Activated CD4-positive, CD25-positive, alpha-beta regulatory T cell treated with anti-CD3 and anti-CD28 coated beads, Interleukin-2, amount 50 U/mL, for 72 hours (primary cell): Measurements from ENCODE around the gene HSP90AB1.
"Not testable (repeated sequence)": the region's sequence is repeated elsewhere in the genome, so short reads cannot be mapped to it uniquely, and the experiment has no call there.

Experiments
- DNase-seq: peaks from one replicate; pipeline ENCODE4 v3.0.0; 2021

Gene HSP90AB1

GRCh38 chr6:44222486-44223318 lies 24.2 kb upstream of the HSP90AB1 start:
- DNase-seq = no peak

- DNase-seq = peak; percentile 69
These were observed 23.4 kb upstream of the HSP90AB1 start, which contains the start of gene SLC29A1 for GRCh38 chr6:44223319-44224028. TSS of gene SLC29A1 (plus strand) at chr6:44223595. CDS start at chr6:44227314, 3,719 bp downstream.

- no peak for DNase-seq
These were observed 22.6 kb upstream of the HSP90AB1 start for GRCh38 chr6:44224029-44224964.

- no peak for DNase-seq
These were observed 22.0 kb upstream of the HSP90AB1 start for GRCh38 chr6:44224965-44225305.

GRCh38 chr6:44225579-44226325 lies 21.1 kb upstream of the HSP90AB1 start:
- DNase-seq = no peak

GRCh38 chr6:44226368-44227147 lies 20.3 kb upstream of the HSP90AB1 start:
- no peak for DNase-seq

GRCh38 chr6:44227148-44227793 lies 19.6 kb upstream of the HSP90AB1 start:
- no peak for DNase-seq

- no peak for DNase-seq
These were observed 18.9 kb upstream of the HSP90AB1 start for GRCh38 chr6:44228031-44228430.

- no peak for DNase-seq
These were observed 18.5 kb upstream of the HSP90AB1 start for GRCh38 chr6:44228433-44228832.

- DNase-seq = no peak
These were observed 18.1 kb upstream of the HSP90AB1 start for GRCh38 chr6:44228836-44229235.

GRCh38 chr6:44229376-44230033 lies 17.4 kb upstream of the HSP90AB1 start:
- DNase-seq = no peak

- no peak for DNase-seq
These were observed 16.7 kb upstream of the HSP90AB1 start for GRCh38 chr6:44230034-44230675.

- not testable (repeated sequence) for DNase-seq
These were observed 15.5 kb upstream of the HSP90AB1 start for GRCh38 chr6:44231426-44231825.

GRCh38 chr6:44232676-44233566 lies 14.0 kb upstream of the HSP90AB1 start:
- DNase-seq = no peak

GRCh38 chr6:44233567-44234100 lies 13.3 kb upstream of the HSP90AB1 start:
- no peak for DNase-seq

GRCh38 chr6:44234101-44235025 lies 12.5 kb upstream of the HSP90AB1 start:
- DNase-seq = no peak

GRCh38 chr6:44235269-44235668 lies 11.6 kb upstream of the HSP90AB1 start:
- no peak for DNase-seq
